ENCODE results near the gene CXCL12. TPM values are rescaled to one million over a fixed set of nuclear protein-coding genes. Genes with fewer than 3 reads are reported as not detected.

Gene CXCL12
- total RNA-seq, 2 donors from 2014 or later: 6.9 to 19.6 TPM

GRCh38 chr10:44384601-44385025 is 284 bp downstream of the CXCL12 start:
- Histone ChIP-seq H3K27me3 (replicated peaks; ENCODE audit: insufficient read depth) (no peaks in the 10 kb centered on the region), H3K36me3 (no peaks in the 10 kb centered on the region), H3K27ac (no peak overlapping the region), H3K9me3 (no peaks in the 10 kb centered on the region), H3K4me3 (peak overlapping the region; percentile 42 to 49), H3K4me1 (replicated peaks) (peaks cover 4% of the 10 kb centered on the region)
- TF ChIP-seq CTCF (IDR thresholded peaks at IDR 0.05): no peak
- TF ChIP-seq POLR2A (IDR thresholded peaks at IDR 0.05): no peak
- TF ChIP-seq POLR2AphosphoS5 (IDR thresholded peaks at IDR 0.05): no peak
- no peak for DNase-seq (ENCODE audit: low spot score)
- WGBS: under 1% methylated on average over 42 of the region's 48 CpGs
- intact Hi-C loops (cut with DNase I): loop anchor here (5.0 to 10.0 kb wide), 3 partner anchors 72 to 712 kb away; partner anchors contain the start of gene RASSF4

GRCh38 chr10:44383749-44384600 is 922 bp downstream of the CXCL12 start:
- no peak overlapping the region for H3K27ac ChIP-seq
- intact Hi-C loops (cut with DNase I): loop anchor here (5.0 to 10.0 kb wide), 2 partner anchors 72 to 571 kb away; partner anchors contain the start of gene RASSF4
- H3K9me3 ChIP-seq: no peaks in the 10 kb centered on the region
- no peaks in the 10 kb centered on the region for H3K27me3 ChIP-seq (replicated peaks; ENCODE audit: insufficient read depth)
- H3K36me3 ChIP-seq: no peaks in the 10 kb centered on the region
- TF ChIP-seq POLR2A (IDR thresholded peaks at IDR 0.05) (no peak), POLR2AphosphoS5 (IDR thresholded peaks at IDR 0.05) (no peak), CTCF (IDR thresholded peaks at IDR 0.05) (peak in 1 of 4 experiments; percentile 4)
- peaks cover 4% of the 10 kb centered on the region for H3K4me1 ChIP-seq (replicated peaks)
- no peak for DNase-seq (ENCODE audit: low spot score)
- 5% methylated on average over 54 of the region's 63 CpGs for WGBS
- H3K4me3 ChIP-seq: peak overlapping the region; percentile 42 to 49

- no peak for TF ChIP-seq POLR2AphosphoS5 (IDR thresholded peaks at IDR 0.05)
- TF ChIP-seq CTCF (IDR thresholded peaks at IDR 0.05): no peak
- TF ChIP-seq POLR2A (IDR thresholded peaks at IDR 0.05): no peak
- no peak overlapping the region for H3K27ac ChIP-seq
- no peak for DNase-seq (ENCODE audit: low spot score)
- H3K36me3 ChIP-seq: no peaks in the 10 kb centered on the region
- peaks cover 4% of the 10 kb centered on the region for H3K4me1 ChIP-seq (replicated peaks)
- WGBS: 69% methylated on average over 15 of the region's 15 CpGs
- H3K27me3 ChIP-seq (replicated peaks; ENCODE audit: insufficient read depth): no peaks in the 10 kb centered on the region
- H3K4me3 ChIP-seq: peak overlapping the region; percentile 42 to 49
- intact Hi-C loops (cut with DNase I): loop anchor here (5.0 to 10.0 kb wide), 2 partner anchors 71 to 572 kb away; partner anchors contain the start of gene RASSF4
- no peaks in the 10 kb centered on the region for H3K9me3 ChIP-seq
Observed at GRCh38 chr10:44382981-44383748, 1.7 kb downstream of the CXCL12 start.

- H3K36me3 ChIP-seq: no peaks in the 10 kb centered on the region
- peaks cover 4% of the 10 kb centered on the region for H3K4me1 ChIP-seq (replicated peaks)
- TF ChIP-seq CTCF (IDR thresholded peaks at IDR 0.05) (no peak), POLR2A (IDR thresholded peaks at IDR 0.05) (no peak), POLR2AphosphoS5 (IDR thresholded peaks at IDR 0.05) (no peak)
- no peak overlapping the region for H3K4me3 ChIP-seq
- no peak for DNase-seq (ENCODE audit: low spot score)
- H3K9me3 ChIP-seq: no peaks in the 10 kb centered on the region
- H3K27me3 ChIP-seq (replicated peaks; ENCODE audit: insufficient read depth): no peaks in the 10 kb centered on the region
- no peak overlapping the region for H3K27ac ChIP-seq
- intact Hi-C loops (cut with DNase I): loop anchor here (5.0 to 10.0 kb wide), 2 partner anchors 70 to 573 kb away; partner anchors contain the start of gene RASSF4
- 82% methylated on average over 9 of the region's 10 CpGs for WGBS
Observed at GRCh38 chr10:44382131-44382858, 2.6 kb downstream of the CXCL12 start.

Measured in prostate gland (tissue), 2 donors.